HG03558 (cell line): Measurements from ENCODE around the gene PRRX2.

ENCODE experiments used
- ATAC-seq: cut with Tn5 transposase; IDR thresholded peaks from one replicate; pipeline ENCODE4 v1.9.1; 2021; ENCODE audit warnings: moderate number of reproducible peaks; ENCODE audit not compliant: unreplicated experiment; ENCODE audit errors: extremely low read depth

Gene PRRX2

GRCh38 chr9:129665389-129665775 is at the start of gene PRRX2:
PRRX2 (plus strand) TSS chr9:129665647; CDS start chr9:129665868, 221 bp downstream.
- no peak for ATAC-seq

- no peak for ATAC-seq
Observed at GRCh38 chr9:129617167-129617566, 48.3 kb upstream of the PRRX2 start.

GRCh38 chr9:129619787-129620668 is 45.4 kb upstream of the PRRX2 start:
- no peak for ATAC-seq

- ATAC-seq = no peak
Observed at GRCh38 chr9:129620669-129621295, 44.7 kb upstream of the PRRX2 start, which contains the start of gene C9orf50. C9orf50 (minus strand) TSS chr9:129621101; CDS start chr9:129620574, 527 bp downstream.

- no peak for ATAC-seq
Observed at GRCh38 chr9:129623331-129623730, 42.1 kb upstream of the PRRX2 start.

GRCh38 chr9:129624168-129624759 is 41.2 kb upstream of the PRRX2 start:
- no peak for ATAC-seq

GRCh38 chr9:129624947-129625346 is 40.5 kb upstream of the PRRX2 start:
- ATAC-seq = no peak

GRCh38 chr9:129626079-129626624 is 39.3 kb upstream of the PRRX2 start, which contains the start of gene NTMT1:
NTMT1 (plus strand) TSS chr9:129626163; CDS start chr9:129632704, 6,541 bp downstream.
- peak; percentile 55 for ATAC-seq

GRCh38 chr9:129626625-129627284 is 38.7 kb upstream of the PRRX2 start:
- ATAC-seq = no peak

- no peak for ATAC-seq
Observed at GRCh38 chr9:129627556-129628440, 37.6 kb upstream of the PRRX2 start.

GRCh38 chr9:129628709-129629108 is 36.7 kb upstream of the PRRX2 start:
- no peak for ATAC-seq

GRCh38 chr9:129629251-129629820 is 36.1 kb upstream of the PRRX2 start:
- no peak for ATAC-seq

GRCh38 chr9:129630967-129631673 is 34.3 kb upstream of the PRRX2 start:
- ATAC-seq = no peak

GRCh38 chr9:129631674-129632129 is 33.7 kb upstream of the PRRX2 start:
- ATAC-seq = no peak

- ATAC-seq = no peak
Observed at GRCh38 chr9:129632460-129632859, 33.0 kb upstream of the PRRX2 start.

- no peak for ATAC-seq
Observed at GRCh38 chr9:129633207-129633606, 32.2 kb upstream of the PRRX2 start.

- ATAC-seq = no peak
Observed at GRCh38 chr9:129633848-129634247, 31.6 kb upstream of the PRRX2 start.
